ENCODE measurements around the gene KCND3.

KCND3 gene

GRCh38 chr1:111895017-111895416 lies 94.5 kb downstream of the KCND3 start:
- DNase-seq (ENCODE audit: low read depth, low spot score): no peak
- H3K4me3 ChIP-seq: no peak overlapping the region
- no peak overlapping the region for H3K27ac ChIP-seq
- no peaks in the 10 kb centered on the region for H3K9me3 ChIP-seq (ENCODE audit: low read depth, low read length)
- no peaks in the 10 kb centered on the region for H3K36me3 ChIP-seq (ENCODE audit: insufficient read depth, low read length)
- H3K9ac ChIP-seq (ENCODE audit: insufficient read length): no peak overlapping the region
- TF ChIP-seq FOXP2 (optimal IDR thresholded peaks at IDR 0.05; ENCODE audit: control extremely low read depth, extremely low read length, insufficient read depth) (no peak), EZH2 (IDR thresholded peaks at IDR 0.05) (no peak), POLR2AphosphoS5 (IDR thresholded peaks at IDR 0.05; ENCODE audit: borderline replicate concordance, low read depth, low read length) (no peak)

- Histone ChIP-seq H3K4me3 (no peak overlapping the region), H3K9me3 (ENCODE audit: low read depth, low read length) (no peaks in the 10 kb centered on the region), H3K36me3 (ENCODE audit: insufficient read depth, low read length) (no peaks in the 10 kb centered on the region), H3K27ac (no peak overlapping the region), H3K9ac (ENCODE audit: insufficient read length) (no peak overlapping the region)
- TF ChIP-seq FOXP2 (optimal IDR thresholded peaks at IDR 0.05; ENCODE audit: control extremely low read depth, extremely low read length, insufficient read depth) (no peak), EZH2 (IDR thresholded peaks at IDR 0.05) (no peak), POLR2AphosphoS5 (IDR thresholded peaks at IDR 0.05; ENCODE audit: borderline replicate concordance, low read depth, low read length) (no peak)
- DNase-seq (ENCODE audit: low read depth, low spot score): no peak
Observed at GRCh38 chr1:111894497-111894896, 95.0 kb downstream of the KCND3 start.

- Histone ChIP-seq H3K27ac (no peak overlapping the region), H3K9me3 (ENCODE audit: low read depth, low read length) (no peaks in the 10 kb centered on the region), H3K4me3 (no peak overlapping the region), H3K9ac (ENCODE audit: insufficient read length) (no peak overlapping the region), H3K36me3 (ENCODE audit: insufficient read depth, low read length) (no peaks in the 10 kb centered on the region)
- no peak for DNase-seq (ENCODE audit: low read depth, low spot score)
- TF ChIP-seq EZH2 (IDR thresholded peaks at IDR 0.05): no peak
- no peak for TF ChIP-seq POLR2AphosphoS5 (IDR thresholded peaks at IDR 0.05; ENCODE audit: borderline replicate concordance, low read depth, low read length)
- no peak for TF ChIP-seq FOXP2 (optimal IDR thresholded peaks at IDR 0.05; ENCODE audit: control extremely low read depth, extremely low read length, insufficient read depth)
Observed at GRCh38 chr1:111891566-111891965, 97.9 kb downstream of the KCND3 start.

GRCh38 chr1:111888740-111889376 lies 100.6 kb downstream of the KCND3 start:
- Histone ChIP-seq H3K36me3 (ENCODE audit: insufficient read depth, low read length) (no peaks in the 10 kb centered on the region), H3K4me3 (no peak overlapping the region), H3K9me3 (ENCODE audit: low read depth, low read length) (no peaks in the 10 kb centered on the region), H3K9ac (ENCODE audit: insufficient read length) (no peak overlapping the region), H3K27ac (no peak overlapping the region)
- DNase-seq (ENCODE audit: low read depth, low spot score): no peak
- no peak for TF ChIP-seq EZH2 (IDR thresholded peaks at IDR 0.05)

- no peak overlapping the region for H3K27ac ChIP-seq
Observed at GRCh38 chr1:111887875-111888274, 101.6 kb downstream of the KCND3 start.

GRCh38 chr1:111887385-111887784 lies 102.1 kb downstream of the KCND3 start:
- TF ChIP-seq FOXP2 (optimal IDR thresholded peaks at IDR 0.05; ENCODE audit: control extremely low read depth, extremely low read length, insufficient read depth) (no peak), EZH2 (IDR thresholded peaks at IDR 0.05) (no peak), POLR2AphosphoS5 (IDR thresholded peaks at IDR 0.05; ENCODE audit: borderline replicate concordance, low read depth, low read length) (no peak)
- Histone ChIP-seq H3K9ac (ENCODE audit: insufficient read length) (no peak overlapping the region), H3K27ac (no peak overlapping the region), H3K4me3 (no peak overlapping the region), H3K9me3 (ENCODE audit: low read depth, low read length) (no peaks in the 10 kb centered on the region), H3K36me3 (ENCODE audit: insufficient read depth, low read length) (no peaks in the 10 kb centered on the region)
- DNase-seq (ENCODE audit: low read depth, low spot score): no peak

More at GRCh38 chr1:111887875-111888274, 101.6 kb downstream of the KCND3 start:
- H3K9me3 ChIP-seq (ENCODE audit: low read depth, low read length): no peaks in the 10 kb centered on the region
- no peak overlapping the region for H3K9ac ChIP-seq (ENCODE audit: insufficient read length)
- no peaks in the 10 kb centered on the region for H3K36me3 ChIP-seq (ENCODE audit: insufficient read depth, low read length)
- DNase-seq (ENCODE audit: low read depth, low spot score): no peak
- no peak for TF ChIP-seq FOXP2 (optimal IDR thresholded peaks at IDR 0.05; ENCODE audit: control extremely low read depth, extremely low read length, insufficient read depth)
- no peak for TF ChIP-seq POLR2AphosphoS5 (IDR thresholded peaks at IDR 0.05; ENCODE audit: borderline replicate concordance, low read depth, low read length)
- no peak for TF ChIP-seq EZH2 (IDR thresholded peaks at IDR 0.05)
- H3K4me3 ChIP-seq: no peak overlapping the region

GRCh38 chr1:111886741-111887140 lies 102.7 kb downstream of the KCND3 start:
- DNase-seq (ENCODE audit: low read depth, low spot score): no peak
- H3K9ac ChIP-seq (ENCODE audit: insufficient read length): no peak overlapping the region
- TF ChIP-seq EZH2 (IDR thresholded peaks at IDR 0.05) (no peak), POLR2AphosphoS5 (IDR thresholded peaks at IDR 0.05; ENCODE audit: borderline replicate concordance, low read depth, low read length) (no peak), FOXP2 (optimal IDR thresholded peaks at IDR 0.05; ENCODE audit: control extremely low read depth, extremely low read length, insufficient read depth) (no peak)

GRCh38 chr1:111884772-111885443 lies 104.6 kb downstream of the KCND3 start:
- no peak for DNase-seq (ENCODE audit: low read depth, low spot score)
- H3K27ac ChIP-seq: no peak overlapping the region
- H3K9ac ChIP-seq (ENCODE audit: insufficient read length): no peak overlapping the region
- no peaks in the 10 kb centered on the region for H3K36me3 ChIP-seq (ENCODE audit: insufficient read depth, low read length)
- no peak overlapping the region for H3K4me3 ChIP-seq
- H3K9me3 ChIP-seq (ENCODE audit: low read depth, low read length): no peaks in the 10 kb centered on the region
- no peak for TF ChIP-seq POLR2AphosphoS5 (IDR thresholded peaks at IDR 0.05; ENCODE audit: borderline replicate concordance, low read depth, low read length)
- no peak for TF ChIP-seq EZH2 (IDR thresholded peaks at IDR 0.05)
- TF ChIP-seq FOXP2 (optimal IDR thresholded peaks at IDR 0.05; ENCODE audit: control extremely low read depth, extremely low read length, insufficient read depth): no peak

More at GRCh38 chr1:111886741-111887140, 102.7 kb downstream of the KCND3 start:
- Histone ChIP-seq H3K27ac (no peak overlapping the region), H3K36me3 (ENCODE audit: insufficient read depth, low read length) (no peaks in the 10 kb centered on the region), H3K9me3 (ENCODE audit: low read depth, low read length) (no peaks in the 10 kb centered on the region), H3K4me3 (no peak overlapping the region)

All from SK-N-MC (cell line).